WTC11 (cell line): Measurements from ENCODE around the gene ATP2A3. TPM values are rescaled to one million over a fixed set of nuclear protein-coding genes. Genes with fewer than 3 reads are reported as not detected.

Source experiments
- ATAC-seq: fragments of 200-7000 bp; cut with Tn5 transposase; 2 replicates; pipeline ENCODE4 v1.10.0; 2021; ENCODE audit warnings: mild to moderate bottlenecking, moderate library complexity
- CTCF ChIA-PET: fragments of 300-600 bp; sonication (Branson Sonifier 250); formaldehyde crosslinking; loops from one replicate; lab custom pipeline; 2021; ENCODE audit warnings: antibody characterized with exemption; lab: Charles Lee
- POLR2A ChIA-PET: fragments of 350-600 bp; sonication (Branson Sonifier 250); formaldehyde crosslinking; loops from one replicate; lab custom pipeline; 2021; ENCODE audit warnings: antibody characterized with exemption; lab: Charles Lee
- DNase-seq: peaks from one replicate; pipeline ENCODE4 v3.0.0; 2021; ENCODE audit warnings: low spot score
- H3K27ac Mint-ChIP-seq: 2 replicates; pipeline ENCODE4 v1.8.0; 2021; ENCODE audit warnings: mixed read lengths
- H3K27me3 Mint-ChIP-seq: 2 replicates; pipeline ENCODE4 v1.8.0; 2021; ENCODE audit warnings: low read depth, mild to moderate bottlenecking, moderate library complexity, mixed read lengths
- H3K36me3 Mint-ChIP-seq: 2 replicates; pipeline ENCODE4 v1.8.0; 2021; ENCODE audit warnings: mixed read lengths
- H3K4me1 Mint-ChIP-seq: 2 replicates; pipeline ENCODE4 v1.8.0; 2022; ENCODE audit warnings: mixed read lengths
- H3K4me3 Mint-ChIP-seq: 2 replicates; pipeline ENCODE4 v1.8.0; 2021; ENCODE audit warnings: mild to moderate bottlenecking, moderate library complexity, mixed read lengths
- H3K9me3 Mint-ChIP-seq: 2 replicates; pipeline ENCODE4 v1.8.0; 2021; ENCODE audit warnings: mixed read lengths
- GABPB1 ChIP-seq: sonication (generic); formaldehyde crosslinking; IDR thresholded peaks from 2 replicates; pipeline ENCODE4 v1.8.1; 2023; ENCODE audit warnings: mild to moderate bottlenecking, missing genetic modification reagents
- MXD4 ChIP-seq: fragments of 250-450 bp; sonication (Bioruptor Pico); IDR thresholded peaks from 2 replicates; pipeline ENCODE4 v1.8.0; 2021; ENCODE audit warnings: mild to moderate bottlenecking, moderate library complexity, borderline replicate concordance
- NR1H2 ChIP-seq: sonication (generic); formaldehyde crosslinking; IDR thresholded peaks from 2 replicates; pipeline ENCODE4 v1.9.0; 2021; ENCODE audit warnings: mild to moderate bottlenecking, moderate library complexity, missing genetic modification reagents
- NR2C2 ChIP-seq: sonication (generic); formaldehyde crosslinking; IDR thresholded peaks from 2 replicates; pipeline ENCODE4 v1.8.0; 2022; ENCODE audit warnings: mild to moderate bottlenecking, missing genetic modification reagents
- OVOL2 ChIP-seq: fragments of 250-450 bp; sonication (Bioruptor Pico); IDR thresholded peaks from 2 replicates; pipeline ENCODE4 v1.9.0; 2021; ENCODE audit warnings: mild to moderate bottlenecking, borderline replicate concordance
- SMAD3 ChIP-seq: sonication (generic); formaldehyde crosslinking; IDR thresholded peaks from 2 replicates; pipeline ENCODE4 v1.8.0; 2022; ENCODE audit warnings: missing genetic modification reagents, mild to moderate bottlenecking, borderline replicate concordance
- SOX15 ChIP-seq: fragments of 250-450 bp; sonication (Bioruptor Pico); IDR thresholded peaks from 2 replicates; pipeline ENCODE4 v1.9.0; 2021; ENCODE audit warnings: mild to moderate bottlenecking
- TCF7 ChIP-seq: sonication (generic); formaldehyde crosslinking; IDR thresholded peaks from 2 replicates; pipeline ENCODE4 v1.8.0; 2022; ENCODE audit warnings: mild to moderate bottlenecking, low read depth, missing genetic modification reagents, moderate library complexity
- ZNF138 ChIP-seq: sonication (generic); formaldehyde crosslinking; conservative IDR thresholded peaks from 2 replicates; pipeline ENCODE4 v1.8.1; 2022; ENCODE audit warnings: mild to moderate bottlenecking, moderate library complexity, missing genetic modification reagents
- ZNF232 ChIP-seq: sonication (generic); formaldehyde crosslinking; IDR thresholded peaks from 2 replicates; pipeline ENCODE4 v1.8.0; 2022; ENCODE audit warnings: mild to moderate bottlenecking, missing genetic modification reagents
- ZNF263 ChIP-seq: sonication (generic); formaldehyde crosslinking; IDR thresholded peaks from 2 replicates; pipeline ENCODE4 v1.8.1; 2022; ENCODE audit warnings: low read depth, mild to moderate bottlenecking, moderate library complexity, missing genetic modification reagents
- ZNF317 ChIP-seq: sonication (generic); formaldehyde crosslinking; IDR thresholded peaks from 2 replicates; pipeline ENCODE4 v1.8.1; 2023; ENCODE audit warnings: low read depth, mild to moderate bottlenecking, moderate library complexity, missing genetic modification reagents, borderline replicate concordance
- ZNF396 ChIP-seq: fragments of 250-450 bp; sonication (Bioruptor Pico); IDR thresholded peaks from 2 replicates; pipeline ENCODE4 v1.8.0; 2021; ENCODE audit warnings: mild to moderate bottlenecking, moderate library complexity, borderline replicate concordance
- total RNA-seq: library from RNA; stranded (reverse); gene quantifications from 3 replicates; pipeline ENCODE4 v1.2.3, GENCODE V29; 2021
- TF ChIP-seq, protein P1 (sequence below): sonication (generic); formaldehyde crosslinking; IDR thresholded peaks from 2 replicates; pipeline ENCODE4 v1.8.1; 2023; ENCODE audit warnings: mild to moderate bottlenecking, missing genetic modification reagents, moderate library complexity
- TF ChIP-seq, protein P2 (sequence below): sonication (generic); formaldehyde crosslinking; IDR thresholded peaks from 2 replicates; pipeline ENCODE4 v1.8.1; 2022; ENCODE audit warnings: missing genetic modification reagents, borderline replicate concordance
- TF ChIP-seq, protein P3 (sequence below): sonication (generic); formaldehyde crosslinking; IDR thresholded peaks from 2 replicates; pipeline ENCODE4 v1.8.1; 2023; ENCODE audit warnings: mild to moderate bottlenecking, missing genetic modification reagents, borderline replicate concordance
- TF ChIP-seq, protein P4 (sequence below): sonication (generic); formaldehyde crosslinking; IDR thresholded peaks from 2 replicates; pipeline ENCODE4 v1.8.0; 2022; ENCODE audit warnings: mild to moderate bottlenecking, missing genetic modification reagents
- TF ChIP-seq, protein P5 (sequence below): sonication (generic); formaldehyde crosslinking; IDR thresholded peaks from 2 replicates; pipeline ENCODE4 v1.8.0; 2022; ENCODE audit warnings: mild to moderate bottlenecking, missing genetic modification reagents
- TF ChIP-seq, protein P6 (sequence below): sonication (generic); formaldehyde crosslinking; IDR thresholded peaks from 2 replicates; pipeline ENCODE4 v1.8.1; 2023; ENCODE audit warnings: mild to moderate bottlenecking, missing genetic modification reagents, moderate library complexity
- TF ChIP-seq, protein P7 (sequence below): fragments of 250-450 bp; sonication (Bioruptor Pico); IDR thresholded peaks from 2 replicates; pipeline ENCODE4 v1.8.0; 2021; ENCODE audit warnings: mild to moderate bottlenecking

ATP2A3 gene
- total RNA-seq, 1 experiment from 2014 or later: 37.8 TPM

DNA sequence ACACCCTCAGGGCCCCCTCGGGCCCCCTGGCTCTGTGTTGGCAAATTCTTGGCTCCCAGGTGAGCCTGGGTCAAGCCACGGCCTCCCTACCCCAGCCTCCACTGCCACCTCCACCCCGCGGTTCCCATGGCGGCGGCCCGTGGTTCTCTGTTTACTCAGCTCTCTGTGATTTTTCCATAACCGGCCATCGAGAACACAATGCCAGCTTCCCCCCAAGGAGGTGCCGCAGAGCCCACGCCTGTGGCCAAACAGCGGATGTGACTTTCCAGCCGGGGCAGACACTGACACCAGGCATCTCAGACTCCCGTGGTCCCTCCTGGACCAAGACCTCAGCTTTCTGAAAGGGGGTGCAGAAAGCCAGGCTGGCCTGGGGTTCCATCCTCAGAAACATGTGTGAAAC lies 21.6 kb upstream of the ATP2A3 start (continued):
- TF ChIP-seq, protein P1, sequence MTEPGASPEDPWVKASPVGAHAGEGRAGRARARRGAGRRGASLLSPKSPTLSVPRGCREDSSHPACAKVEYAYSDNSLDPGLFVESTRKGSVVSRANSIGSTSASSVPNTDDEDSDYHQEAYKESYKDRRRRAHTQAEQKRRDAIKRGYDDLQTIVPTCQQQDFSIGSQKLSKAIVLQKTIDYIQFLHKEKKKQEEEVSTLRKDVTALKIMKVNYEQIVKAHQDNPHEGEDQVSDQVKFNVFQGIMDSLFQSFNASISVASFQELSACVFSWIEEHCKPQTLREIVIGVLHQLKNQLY (CRISPR knock-in tag): no peak
- TF ChIP-seq ZNF232 (CRISPR knock-in tag) (no peak), SOX15 (CRISPR knock-in tag) (no peak), NR2C2 (CRISPR knock-in tag) (no peak), OVOL2 (no peak)
- TF ChIP-seq, protein P2, sequence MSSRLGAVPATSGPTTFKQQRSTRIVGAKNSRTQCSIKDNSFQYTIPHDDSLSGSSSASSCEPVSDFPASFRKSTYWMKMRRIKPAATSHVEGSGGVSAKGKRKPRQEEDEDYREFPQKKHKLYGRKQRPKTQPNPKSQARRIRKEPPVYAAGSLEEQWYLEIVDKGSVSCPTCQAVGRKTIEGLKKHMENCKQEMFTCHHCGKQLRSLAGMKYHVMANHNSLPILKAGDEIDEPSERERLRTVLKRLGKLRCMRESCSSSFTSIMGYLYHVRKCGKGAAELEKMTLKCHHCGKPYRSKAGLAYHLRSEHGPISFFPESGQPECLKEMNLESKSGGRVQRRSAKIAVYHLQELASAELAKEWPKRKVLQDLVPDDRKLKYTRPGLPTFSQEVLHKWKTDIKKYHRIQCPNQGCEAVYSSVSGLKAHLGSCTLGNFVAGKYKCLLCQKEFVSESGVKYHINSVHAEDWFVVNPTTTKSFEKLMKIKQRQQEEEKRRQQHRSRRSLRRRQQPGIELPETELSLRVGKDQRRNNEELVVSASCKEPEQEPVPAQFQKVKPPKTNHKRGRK (CRISPR knock-in tag): no peak
- TF ChIP-seq, protein P3, sequence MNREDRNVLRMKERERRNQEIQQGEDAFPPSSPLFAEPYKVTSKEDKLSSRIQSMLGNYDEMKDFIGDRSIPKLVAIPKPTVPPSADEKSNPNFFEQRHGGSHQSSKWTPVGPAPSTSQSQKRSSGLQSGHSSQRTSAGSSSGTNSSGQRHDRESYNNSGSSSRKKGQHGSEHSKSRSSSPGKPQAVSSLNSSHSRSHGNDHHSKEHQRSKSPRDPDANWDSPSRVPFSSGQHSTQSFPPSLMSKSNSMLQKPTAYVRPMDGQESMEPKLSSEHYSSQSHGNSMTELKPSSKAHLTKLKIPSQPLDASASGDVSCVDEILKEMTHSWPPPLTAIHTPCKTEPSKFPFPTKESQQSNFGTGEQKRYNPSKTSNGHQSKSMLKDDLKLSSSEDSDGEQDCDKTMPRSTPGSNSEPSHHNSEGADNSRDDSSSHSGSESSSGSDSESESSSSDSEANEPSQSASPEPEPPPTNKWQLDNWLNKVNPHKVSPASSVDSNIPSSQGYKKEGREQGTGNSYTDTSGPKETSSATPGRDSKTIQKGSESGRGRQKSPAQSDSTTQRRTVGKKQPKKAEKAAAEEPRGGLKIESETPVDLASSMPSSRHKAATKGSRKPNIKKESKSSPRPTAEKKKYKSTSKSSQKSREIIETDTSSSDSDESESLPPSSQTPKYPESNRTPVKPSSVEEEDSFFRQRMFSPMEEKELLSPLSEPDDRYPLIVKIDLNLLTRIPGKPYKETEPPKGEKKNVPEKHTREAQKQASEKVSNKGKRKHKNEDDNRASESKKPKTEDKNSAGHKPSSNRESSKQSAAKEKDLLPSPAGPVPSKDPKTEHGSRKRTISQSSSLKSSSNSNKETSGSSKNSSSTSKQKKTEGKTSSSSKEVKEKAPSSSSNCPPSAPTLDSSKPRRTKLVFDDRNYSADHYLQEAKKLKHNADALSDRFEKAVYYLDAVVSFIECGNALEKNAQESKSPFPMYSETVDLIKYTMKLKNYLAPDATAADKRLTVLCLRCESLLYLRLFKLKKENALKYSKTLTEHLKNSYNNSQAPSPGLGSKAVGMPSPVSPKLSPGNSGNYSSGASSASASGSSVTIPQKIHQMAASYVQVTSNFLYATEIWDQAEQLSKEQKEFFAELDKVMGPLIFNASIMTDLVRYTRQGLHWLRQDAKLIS (CRISPR knock-in tag): no peak
- TF ChIP-seq, protein P4, sequence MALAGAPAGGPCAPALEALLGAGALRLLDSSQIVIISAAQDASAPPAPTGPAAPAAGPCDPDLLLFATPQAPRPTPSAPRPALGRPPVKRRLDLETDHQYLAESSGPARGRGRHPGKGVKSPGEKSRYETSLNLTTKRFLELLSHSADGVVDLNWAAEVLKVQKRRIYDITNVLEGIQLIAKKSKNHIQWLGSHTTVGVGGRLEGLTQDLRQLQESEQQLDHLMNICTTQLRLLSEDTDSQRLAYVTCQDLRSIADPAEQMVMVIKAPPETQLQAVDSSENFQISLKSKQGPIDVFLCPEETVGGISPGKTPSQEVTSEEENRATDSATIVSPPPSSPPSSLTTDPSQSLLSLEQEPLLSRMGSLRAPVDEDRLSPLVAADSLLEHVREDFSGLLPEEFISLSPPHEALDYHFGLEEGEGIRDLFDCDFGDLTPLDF (CRISPR knock-in tag): no peak

DNA sequence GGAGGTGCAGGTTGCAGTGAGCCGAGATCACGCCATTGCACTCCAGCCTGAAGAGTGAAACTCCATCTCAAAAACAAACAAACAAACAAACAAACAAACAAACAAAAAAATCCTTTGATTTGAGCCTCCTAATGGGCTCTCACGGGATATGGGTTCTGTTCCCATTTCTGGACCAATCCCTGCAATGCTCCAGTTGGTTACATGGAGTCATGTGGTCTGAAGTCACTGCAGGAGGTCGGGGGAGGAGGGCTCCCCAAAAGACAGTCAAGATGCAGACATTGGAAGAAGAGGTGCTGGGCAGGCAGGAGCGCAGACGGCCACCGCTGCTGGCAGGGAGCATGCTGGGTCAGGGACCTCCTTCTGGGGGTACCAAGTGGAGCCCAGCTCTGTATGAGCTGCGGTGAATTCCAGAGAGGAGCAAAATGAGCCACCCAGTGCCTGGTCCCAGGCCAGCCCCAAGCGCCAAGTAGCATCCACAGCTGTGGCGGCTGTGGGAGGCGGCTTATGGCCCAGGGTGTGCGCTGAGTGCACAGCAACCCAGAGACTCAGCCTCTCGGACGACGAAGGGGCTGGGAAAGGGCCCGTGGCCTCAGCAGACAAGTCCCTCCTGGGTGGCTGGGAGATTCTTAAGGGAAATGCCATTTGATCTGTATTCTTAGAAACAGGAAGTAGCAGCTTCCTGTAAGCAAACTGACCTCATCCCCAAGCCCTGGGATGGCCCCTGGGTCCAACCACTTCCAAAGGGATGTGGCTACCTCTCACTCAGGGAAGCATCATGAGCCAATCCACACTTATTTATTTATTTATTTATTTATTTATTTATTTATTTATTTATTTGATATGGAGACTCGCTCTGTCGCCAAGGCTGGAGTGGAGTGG lies 19.6 kb upstream of the ATP2A3 start:
- DNase-seq (no peak), ATAC-seq (no peak)
- Mint-ChIP-seq H3K4me3 (no peak overlapping the region), H3K27ac (no peak overlapping the region), H3K27me3 (no peaks in the 10 kb centered on the region), H3K36me3 (no peaks in the 10 kb centered on the region), H3K4me1 (peaks cover 35% of the 10 kb centered on the region), H3K9me3 (no peaks in the 10 kb centered on the region)
- ChIA-PET POLR2A (interaction anchor here (0.8 kb wide), 1 partner anchor 18 kb away, joined by 4 read pairs; no protein-coding TSS in a partner anchor), CTCF (interaction anchor here (0.6 to 1.2 kb wide), 5 partner anchors 18 to 70 kb away, joined by 3 to 6 read pairs (median 3); no protein-coding TSS in a partner anchor)
- TF ChIP-seq ZNF396 (CRISPR knock-in tag): no peak
- TF ChIP-seq NR1H2: no peak
- TF ChIP-seq MXD4 (CRISPR knock-in tag): no peak
- TF ChIP-seq, protein P5, sequence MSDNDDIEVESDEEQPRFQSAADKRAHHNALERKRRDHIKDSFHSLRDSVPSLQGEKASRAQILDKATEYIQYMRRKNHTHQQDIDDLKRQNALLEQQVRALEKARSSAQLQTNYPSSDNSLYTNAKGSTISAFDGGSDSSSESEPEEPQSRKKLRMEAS (CRISPR knock-in tag): no peak
- TF ChIP-seq TCF7: no peak
- TF ChIP-seq ZNF138: no peak
- TF ChIP-seq SMAD3 (CRISPR knock-in tag): no peak
- TF ChIP-seq ZNF317: no peak
- no peak for TF ChIP-seq GABPB1 (CRISPR knock-in tag)
- TF ChIP-seq ZNF263 (CRISPR knock-in tag): no peak
- TF ChIP-seq, protein P6, sequence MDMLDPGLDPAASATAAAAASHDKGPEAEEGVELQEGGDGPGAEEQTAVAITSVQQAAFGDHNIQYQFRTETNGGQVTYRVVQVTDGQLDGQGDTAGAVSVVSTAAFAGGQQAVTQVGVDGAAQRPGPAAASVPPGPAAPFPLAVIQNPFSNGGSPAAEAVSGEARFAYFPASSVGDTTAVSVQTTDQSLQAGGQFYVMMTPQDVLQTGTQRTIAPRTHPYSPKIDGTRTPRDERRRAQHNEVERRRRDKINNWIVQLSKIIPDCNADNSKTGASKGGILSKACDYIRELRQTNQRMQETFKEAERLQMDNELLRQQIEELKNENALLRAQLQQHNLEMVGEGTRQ: no peak
- TF ChIP-seq OVOL2: no peak
- TF ChIP-seq, protein P7, sequence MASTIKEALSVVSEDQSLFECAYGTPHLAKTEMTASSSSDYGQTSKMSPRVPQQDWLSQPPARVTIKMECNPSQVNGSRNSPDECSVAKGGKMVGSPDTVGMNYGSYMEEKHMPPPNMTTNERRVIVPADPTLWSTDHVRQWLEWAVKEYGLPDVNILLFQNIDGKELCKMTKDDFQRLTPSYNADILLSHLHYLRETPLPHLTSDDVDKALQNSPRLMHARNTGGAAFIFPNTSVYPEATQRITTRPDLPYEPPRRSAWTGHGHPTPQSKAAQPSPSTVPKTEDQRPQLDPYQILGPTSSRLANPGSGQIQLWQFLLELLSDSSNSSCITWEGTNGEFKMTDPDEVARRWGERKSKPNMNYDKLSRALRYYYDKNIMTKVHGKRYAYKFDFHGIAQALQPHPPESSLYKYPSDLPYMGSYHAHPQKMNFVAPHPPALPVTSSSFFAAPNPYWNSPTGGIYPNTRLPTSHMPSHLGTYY (CRISPR knock-in tag): no peak
